Measurements from ENCODE around the gene TSPAN7.

The TSPAN7 gene

GRCh38 chrX:38692961-38693360 is 131.6 kb downstream of the TSPAN7 start:
- DNase-seq (ENCODE audit: low spot score), result no peak

DNA sequence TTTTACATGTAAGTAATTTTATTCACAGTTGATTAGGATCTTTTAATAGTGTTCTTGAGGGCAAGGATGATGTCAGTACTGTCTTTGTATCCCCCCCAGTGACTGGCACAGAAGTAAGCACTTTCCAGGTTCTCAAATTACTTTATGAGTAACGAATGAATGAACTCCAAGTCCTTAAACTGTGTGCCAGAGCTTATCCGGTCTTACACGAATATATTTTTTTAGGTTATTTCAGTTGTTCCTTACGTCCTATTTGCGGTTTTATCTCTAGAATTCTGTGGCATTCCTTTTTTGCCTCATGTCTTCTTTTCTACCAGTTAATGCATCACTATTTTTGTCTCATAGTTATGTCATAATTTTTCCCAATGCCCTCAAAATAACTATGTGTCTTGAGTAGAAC is 133.1 kb downstream of the TSPAN7 start:
- no peak for DNase-seq (ENCODE audit: low spot score)

GRCh38 chrX:38697461-38697860 is 136.1 kb downstream of the TSPAN7 start:
- DNase-seq (ENCODE audit: low spot score), result peak; percentile 1

DNA sequence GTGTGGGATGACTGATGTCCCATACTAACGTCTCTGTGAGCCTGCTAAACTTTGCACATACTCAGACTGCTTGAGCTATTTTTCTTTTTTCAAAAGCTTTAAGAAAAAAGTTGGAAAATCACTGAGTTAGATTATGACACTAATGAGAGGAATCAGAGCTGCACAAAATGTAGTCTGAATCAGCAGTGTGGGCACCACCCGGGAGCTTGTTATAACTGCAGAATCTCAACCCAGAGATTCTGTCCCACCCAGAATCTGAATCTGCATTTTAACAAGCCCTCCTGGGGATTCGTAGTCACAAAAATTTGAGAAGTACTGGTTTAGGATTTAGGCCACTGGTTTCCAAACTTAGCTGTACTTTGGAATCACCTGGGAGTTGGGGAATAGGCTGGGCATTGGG is 137.8 kb downstream of the TSPAN7 start:
- no peak for DNase-seq (ENCODE audit: low spot score)

DNA sequence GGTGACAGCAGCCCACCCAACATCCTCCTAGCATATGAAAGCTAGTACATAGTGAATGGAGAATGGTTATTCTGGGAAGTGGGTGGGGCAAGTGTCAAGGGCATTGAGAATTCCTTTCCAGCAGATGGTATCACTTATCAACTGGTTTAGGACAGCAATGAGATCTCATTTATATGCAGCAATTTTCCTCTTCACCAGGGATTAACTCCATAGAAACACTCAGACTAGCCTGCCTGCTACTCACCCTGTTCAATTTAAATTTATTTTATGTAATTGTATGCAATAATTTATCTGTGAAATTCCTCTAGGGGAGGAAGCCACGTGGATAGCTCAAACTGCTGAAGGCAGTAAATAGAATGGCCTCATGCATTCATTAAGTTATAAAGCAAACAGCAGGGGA is 138.4 kb downstream of the TSPAN7 start:
- no peak for DNase-seq (ENCODE audit: low spot score)

DNA sequence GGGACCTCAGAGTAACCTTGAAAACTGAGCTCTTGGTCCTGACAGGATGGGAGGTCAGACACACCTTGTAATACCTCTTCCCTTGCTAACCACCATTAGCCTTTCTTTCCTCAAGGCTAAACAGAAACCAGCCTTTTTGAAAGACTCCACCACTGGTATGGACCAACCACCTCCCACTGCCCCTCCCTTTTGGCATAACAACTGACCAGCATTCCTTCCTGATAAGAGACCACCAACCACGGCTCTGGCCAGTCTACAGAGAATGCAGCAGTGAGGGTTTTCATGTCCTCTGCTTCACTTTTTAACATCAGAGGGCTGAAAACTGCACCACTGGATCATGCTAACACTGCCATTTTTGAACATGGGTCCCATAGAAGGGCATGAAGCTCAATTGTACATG is 139.7 kb downstream of the TSPAN7 start:
- no peak for DNase-seq (ENCODE audit: low spot score)

DNA sequence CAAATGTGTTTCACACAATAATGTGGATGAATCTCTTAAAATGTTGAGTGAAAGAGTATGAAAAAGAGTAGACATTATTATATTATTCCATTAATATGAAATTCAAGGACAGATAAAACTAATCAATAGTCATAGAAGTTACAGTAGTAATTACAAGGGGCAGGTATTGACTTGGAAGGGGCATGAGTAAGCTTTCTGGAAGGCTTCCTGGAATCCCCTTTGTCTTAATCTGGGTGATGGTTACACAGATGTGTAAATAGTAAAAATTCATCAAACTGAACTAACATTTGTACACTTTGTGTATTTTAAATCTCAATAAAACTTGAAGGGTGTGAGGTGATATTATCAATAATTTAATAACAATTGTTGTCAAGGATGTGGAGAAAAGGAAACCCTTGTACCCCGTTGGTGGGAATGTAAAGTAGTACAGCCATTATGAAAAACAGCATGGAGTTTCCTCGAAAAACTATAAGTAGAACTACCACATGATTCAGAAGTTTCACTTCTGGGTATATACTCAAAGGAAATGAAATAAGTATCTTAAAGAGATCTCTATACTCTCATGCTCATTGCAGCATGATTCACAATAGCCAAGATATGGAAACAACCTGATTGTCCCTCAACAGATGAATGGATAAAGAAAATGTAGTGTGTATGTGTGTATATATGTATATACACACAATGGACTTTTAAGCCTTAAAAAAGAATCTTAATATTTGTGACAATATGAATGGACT is 143.0 kb downstream of the TSPAN7 start:
- no peak for DNase-seq (ENCODE audit: low spot score)

DNA sequence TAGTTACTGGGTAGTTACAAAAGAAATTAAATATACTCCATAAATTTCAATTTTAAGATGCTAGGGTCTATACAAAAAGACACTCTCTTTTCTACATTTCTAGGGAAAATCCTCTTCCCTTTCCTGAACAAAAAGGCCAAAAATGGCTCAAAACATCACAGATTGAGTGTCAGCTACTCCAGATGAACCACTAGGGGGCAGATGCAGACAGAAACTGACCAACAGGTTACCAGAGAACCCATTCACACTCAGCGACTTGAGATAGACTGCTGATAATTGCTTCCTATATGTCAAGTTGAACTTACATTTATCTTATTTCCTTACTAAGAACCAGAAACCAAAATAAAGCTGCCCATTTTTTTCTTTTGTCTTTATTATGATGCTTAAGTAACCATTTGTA is 156.5 kb downstream of the TSPAN7 start:
- DNase-seq (ENCODE audit: low spot score), result peak; percentile 42

GRCh38 chrX:38718311-38718710 is 157.0 kb downstream of the TSPAN7 start:
- no peak for DNase-seq (ENCODE audit: low spot score)

DNA sequence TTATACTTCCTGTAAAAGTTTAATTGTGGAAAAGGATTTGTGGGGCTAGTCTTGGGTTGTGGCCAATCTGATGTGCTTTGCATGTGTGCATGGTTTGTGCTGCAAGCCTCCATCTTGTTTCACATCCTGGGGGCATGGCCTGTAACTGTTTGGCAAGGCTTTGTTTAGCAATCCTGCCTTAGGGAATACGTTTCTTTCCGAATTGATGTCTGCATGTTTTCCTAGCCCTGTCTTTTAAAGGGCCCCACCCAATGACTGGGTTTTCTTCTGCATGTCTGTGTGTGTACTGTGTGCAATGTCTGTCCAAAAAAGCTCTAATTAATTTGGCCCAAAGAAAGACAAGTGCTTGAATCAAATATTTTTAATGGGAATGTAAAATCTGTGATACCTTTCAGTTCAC is 165.3 kb downstream of the TSPAN7 start:
- no peak for DNase-seq (ENCODE audit: low spot score)

DNA sequence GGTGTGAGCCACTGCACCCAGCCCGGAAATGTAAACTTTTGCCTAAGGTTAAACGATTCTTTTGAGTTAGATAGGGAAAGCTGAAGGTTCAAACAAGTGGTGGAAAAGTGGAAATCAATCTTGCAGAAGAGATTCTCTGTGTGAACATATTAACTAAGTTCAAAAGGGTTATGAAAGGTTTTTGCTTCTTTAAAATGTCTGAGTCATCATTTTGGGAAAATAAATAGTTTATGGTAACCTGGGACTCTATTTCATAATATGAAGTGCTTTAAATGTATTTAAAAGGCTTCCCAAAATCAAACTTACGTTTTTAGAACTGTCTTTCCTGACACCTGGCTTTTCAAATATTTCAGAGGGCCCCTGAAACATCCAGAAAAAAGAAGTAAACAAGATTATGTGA is 166.3 kb downstream of the TSPAN7 start:
- DNase-seq (ENCODE audit: low spot score), result no peak

DNA sequence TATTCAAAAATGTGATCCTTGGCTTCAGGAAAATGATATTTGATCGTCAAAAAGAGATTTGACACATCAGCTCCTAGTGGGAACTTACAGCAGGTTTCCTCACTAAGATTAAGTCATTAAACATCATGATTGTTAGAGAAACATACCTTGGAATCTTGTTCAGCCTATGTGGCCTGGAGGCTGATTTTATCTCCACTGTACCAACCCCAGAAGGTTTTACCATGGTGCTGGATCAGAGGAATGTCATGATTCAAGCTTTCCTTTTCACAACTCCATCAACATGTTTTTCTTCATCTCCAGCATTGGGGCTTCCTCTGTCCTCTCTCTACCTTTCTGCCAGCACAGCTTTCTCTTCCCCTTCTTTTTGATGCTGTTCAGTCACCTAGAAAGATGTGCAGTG is 171.5 kb downstream of the TSPAN7 start:
- no peak for DNase-seq (ENCODE audit: low spot score)

Measured in NAMALWA (cell line).